IPS-15b (cell line): ENCODE results near the gene SYTL3.

ENCODE experiments used
- H3K27me3 ChIP-seq: one replicate; pipeline ENCODE4 v1.6.1; 2013; ENCODE audit warnings: low read length; ENCODE audit not compliant: control insufficient read depth, insufficient read depth
- H3K36me3 ChIP-seq: one replicate; pipeline ENCODE4 v1.6.1; 2013; ENCODE audit warnings: low read length; ENCODE audit not compliant: control insufficient read depth, insufficient read depth
- H3K4me1 ChIP-seq: one replicate; pipeline ENCODE4 v1.6.1; 2013; ENCODE audit warnings: mild to moderate bottlenecking, low read length; ENCODE audit not compliant: control insufficient read depth, insufficient read depth
- H3K4me3 ChIP-seq: one replicate; pipeline ENCODE4 v1.5.1; 2013; ENCODE audit warnings: low read depth, low read length
- H3K9ac ChIP-seq: one replicate; pipeline ENCODE4 v1.6.1; 2013; ENCODE audit warnings: low read depth, mild to moderate bottlenecking, low read length
- H3K9me3 ChIP-seq: one replicate; pipeline ENCODE4 v1.6.1; 2013; ENCODE audit warnings: mild to moderate bottlenecking, low read length; ENCODE audit not compliant: control insufficient read depth, insufficient read depth

The SYTL3 gene

GRCh38 chr6:158677906-158678578, 28.2 kb downstream of the SYTL3 start:
- no peak overlapping the region for H3K4me3 ChIP-seq
- H3K36me3 ChIP-seq, result no peaks in the 10 kb centered on the region
- H3K9me3 ChIP-seq, result no peaks in the 10 kb centered on the region
- no peak overlapping the region for H3K9ac ChIP-seq
- no peaks in the 10 kb centered on the region for H3K27me3 ChIP-seq
- no peaks in the 10 kb centered on the region for H3K4me1 ChIP-seq

- Histone ChIP-seq H3K36me3 (no peaks in the 10 kb centered on the region), H3K4me3 (no peak overlapping the region), H3K27me3 (no peaks in the 10 kb centered on the region), H3K9me3 (no peaks in the 10 kb centered on the region), H3K4me1 (no peaks in the 10 kb centered on the region), H3K9ac (no peak overlapping the region)
These were observed 30.2 kb downstream of the SYTL3 start for GRCh38 chr6:158680015-158680414.

- Histone ChIP-seq H3K4me1 (no peaks in the 10 kb centered on the region), H3K9ac (no peak overlapping the region), H3K27me3 (no peaks in the 10 kb centered on the region), H3K9me3 (no peaks in the 10 kb centered on the region), H3K4me3 (no peak overlapping the region), H3K36me3 (no peaks in the 10 kb centered on the region)
These were observed 30.6 kb downstream of the SYTL3 start for GRCh38 chr6:158680481-158680880.

- H3K9me3 ChIP-seq, result no peaks in the 10 kb centered on the region
- no peak overlapping the region for H3K9ac ChIP-seq
- H3K4me1 ChIP-seq, result peaks cover 3% of the 10 kb centered on the region
- H3K4me3 ChIP-seq, result no peak overlapping the region
- no peaks in the 10 kb centered on the region for H3K36me3 ChIP-seq
- H3K27me3 ChIP-seq, result no peaks in the 10 kb centered on the region
These were observed 34.5 kb downstream of the SYTL3 start for GRCh38 chr6:158684311-158684710.

GRCh38 chr6:158684745-158685324, 35.0 kb downstream of the SYTL3 start:
- H3K4me3 ChIP-seq, result no peak overlapping the region
- peaks cover 3% of the 10 kb centered on the region for H3K4me1 ChIP-seq
- no peaks in the 10 kb centered on the region for H3K9me3 ChIP-seq
- no peaks in the 10 kb centered on the region for H3K27me3 ChIP-seq
- H3K9ac ChIP-seq, result no peak overlapping the region
- no peaks in the 10 kb centered on the region for H3K36me3 ChIP-seq

GRCh38 chr6:158686311-158686710, 36.5 kb downstream of the SYTL3 start:
- H3K27me3 ChIP-seq, result no peaks in the 10 kb centered on the region

GRCh38 chr6:158686791-158687381, 37.0 kb downstream of the SYTL3 start:
- Histone ChIP-seq H3K9me3 (no peaks in the 10 kb centered on the region), H3K9ac (no peak overlapping the region), H3K4me1 (peaks cover 3% of the 10 kb centered on the region), H3K4me3 (no peak overlapping the region), H3K36me3 (no peaks in the 10 kb centered on the region), H3K27me3 (no peaks in the 10 kb centered on the region)

More at GRCh38 chr6:158686311-158686710, 36.5 kb downstream of the SYTL3 start:
- no peak overlapping the region for H3K4me3 ChIP-seq
- no peak overlapping the region for H3K9ac ChIP-seq
- no peaks in the 10 kb centered on the region for H3K9me3 ChIP-seq
- H3K36me3 ChIP-seq, result no peaks in the 10 kb centered on the region
- peaks cover 3% of the 10 kb centered on the region for H3K4me1 ChIP-seq

- no peaks in the 10 kb centered on the region for H3K9me3 ChIP-seq
- H3K4me1 ChIP-seq, result peaks cover 3% of the 10 kb centered on the region
- no peak overlapping the region for H3K4me3 ChIP-seq
- no peak overlapping the region for H3K9ac ChIP-seq
- no peaks in the 10 kb centered on the region for H3K27me3 ChIP-seq
- no peaks in the 10 kb centered on the region for H3K36me3 ChIP-seq
These were observed 37.7 kb downstream of the SYTL3 start for GRCh38 chr6:158687506-158687905.

GRCh38 chr6:158688860-158689259, 39.0 kb downstream of the SYTL3 start:
- Histone ChIP-seq H3K36me3 (no peaks in the 10 kb centered on the region), H3K4me1 (peaks cover 3% of the 10 kb centered on the region), H3K9ac (no peak overlapping the region), H3K4me3 (no peak overlapping the region), H3K27me3 (no peaks in the 10 kb centered on the region), H3K9me3 (no peaks in the 10 kb centered on the region)

GRCh38 chr6:158694913-158695312, 45.1 kb downstream of the SYTL3 start:
- Histone ChIP-seq H3K9me3 (no peaks in the 10 kb centered on the region), H3K9ac (no peak overlapping the region), H3K4me3 (no peak overlapping the region), H3K36me3 (no peaks in the 10 kb centered on the region), H3K27me3 (no peaks in the 10 kb centered on the region), H3K4me1 (no peaks in the 10 kb centered on the region)

GRCh38 chr6:158697811-158698210, 48.0 kb downstream of the SYTL3 start:
- Histone ChIP-seq H3K9ac (no peak overlapping the region), H3K4me1 (no peaks in the 10 kb centered on the region), H3K4me3 (no peak overlapping the region), H3K27me3 (no peaks in the 10 kb centered on the region), H3K9me3 (no peaks in the 10 kb centered on the region), H3K36me3 (no peaks in the 10 kb centered on the region)

- Histone ChIP-seq H3K9me3 (no peaks in the 10 kb centered on the region), H3K27me3 (no peaks in the 10 kb centered on the region), H3K9ac (no peak overlapping the region), H3K4me1 (no peaks in the 10 kb centered on the region), H3K36me3 (no peaks in the 10 kb centered on the region), H3K4me3 (no peak overlapping the region)
These were observed 49.1 kb downstream of the SYTL3 start for GRCh38 chr6:158698931-158699330.
